IMR-90 (cell line): ENCODE results near the gene TDRD12. TPM values are rescaled to one million over a fixed set of nuclear protein-coding genes. Genes with fewer than 3 reads are reported as not detected.

Experiments
- ATAC-seq: fragments of 200-7000 bp; cut with Tn5 transposase; 2 replicates; pipeline ENCODE4 v1.9.1; 2020; ENCODE audit warnings: low read depth, mild to moderate bottlenecking, moderate library complexity
- BruUV-seq: library from RNA; stranded (reverse); fragments of 400-500 nt; replicated peaks from 2 replicates; lab custom pipeline; 2021; lab: Mats Ljungman, UMichigan
- CTCF ChIA-PET: fragments of 300-600 bp; formaldehyde crosslinking; extraction: SDS; loops from one replicate; lab custom pipeline; 2021; ENCODE audit warnings: antibody characterized with exemption; lab: Yijun Ruan, JAX
- POLR2A ChIA-PET: fragments of 300-600 bp; sonication (Branson Sonifier 250); formaldehyde crosslinking; loops from one replicate; lab custom pipeline; 2022; ENCODE audit warnings: antibody characterized with exemption; ENCODE audit not compliant: unreplicated experiment; lab: Charles Lee
- DNase-seq: peaks from one replicate; pipeline ENCODE4 v3.0.0; 2013
- H2AFZ ChIP-seq: replicated peaks from 2 replicates; pipeline ENCODE3; 2013; ENCODE audit warnings: low read length, mild to moderate bottlenecking; ENCODE audit not compliant: poor library complexity
- H2AK5ac ChIP-seq: 2 replicates; pipeline ENCODE4 v1.6.1; 2013; ENCODE audit warnings: low read depth, low read length, inconsistent platforms
- H2AK9ac ChIP-seq: replicated peaks from 2 replicates; pipeline ENCODE3; 2013; ENCODE audit warnings: mild to moderate bottlenecking, low read depth, low read length, moderate library complexity; ENCODE audit not compliant: poor library complexity
- H2BK120ac ChIP-seq: 2 replicates; pipeline ENCODE4 v1.6.1; 2013; ENCODE audit warnings: low read depth, low read length, inconsistent platforms
- H2BK15ac ChIP-seq: 3 replicates; pipeline ENCODE4 v1.6.1; 2013; ENCODE audit warnings: low read depth, low read length, inconsistent platforms
- H2BK20ac ChIP-seq: 2 replicates; pipeline ENCODE4 v1.6.1; 2013; ENCODE audit warnings: low read depth, mild to moderate bottlenecking, inconsistent platforms, low read length, moderate library complexity
- H2BK5ac ChIP-seq: 2 replicates; pipeline ENCODE4 v1.6.1; 2013; ENCODE audit warnings: mild to moderate bottlenecking, low read depth, low read length, inconsistent platforms; ENCODE audit not compliant: poor library complexity, severe bottlenecking
- H3K14ac ChIP-seq: replicated peaks from 2 replicates; pipeline ENCODE4 v1.6.1; 2013; ENCODE audit warnings: low read depth, low read length, inconsistent platforms
- H3K18ac ChIP-seq: 2 replicates; pipeline ENCODE4 v1.6.1; 2013; ENCODE audit warnings: low read depth, low read length, control low read depth
- H3K23ac ChIP-seq: 2 replicates; pipeline ENCODE4 v1.6.1; 2013; ENCODE audit warnings: low read depth, low read length, inconsistent platforms
- H3K27ac ChIP-seq: 2 replicates; pipeline ENCODE4 v1.5.1; 2013; ENCODE audit warnings: mild to moderate bottlenecking, control low read depth, low read length; ENCODE audit not compliant: insufficient read depth
- H3K27me3 ChIP-seq: 2 replicates; pipeline ENCODE4 v1.6.1; 2013; ENCODE audit warnings: low read length; ENCODE audit not compliant: control insufficient read depth, insufficient read depth
- H3K36me3 ChIP-seq: 2 replicates; pipeline ENCODE4 v1.6.1; 2013; ENCODE audit warnings: low read length, mixed read lengths; ENCODE audit not compliant: control insufficient read depth, insufficient read depth
- H3K4ac ChIP-seq: 2 replicates; pipeline ENCODE4 v1.6.1; 2013; ENCODE audit warnings: low read depth, low read length, inconsistent platforms
- H3K4me1 ChIP-seq: 2 replicates; pipeline ENCODE4 v1.6.1; 2013; ENCODE audit warnings: low read length, mixed read lengths; ENCODE audit not compliant: control insufficient read depth, insufficient read depth
- H3K4me2 ChIP-seq: 2 replicates; pipeline ENCODE4 v1.6.1; 2013; ENCODE audit warnings: low read depth, mild to moderate bottlenecking, control low read depth, low read length, moderate library complexity
- H3K4me3 ChIP-seq: 2 replicates; pipeline ENCODE4 v1.5.1; 2013; ENCODE audit warnings: low read depth, mild to moderate bottlenecking, control low read depth, low read length, moderate library complexity; ENCODE audit not compliant: insufficient read depth
- H3K56ac ChIP-seq: 2 replicates; pipeline ENCODE4 v1.6.1; 2013; ENCODE audit warnings: low read length, inconsistent platforms; ENCODE audit not compliant: insufficient read depth; ENCODE audit errors: extremely low read depth
- H3K79me1 ChIP-seq, 2 experiments: 2 replicates each; pipeline ENCODE4 v1.6.1; 2013; ENCODE audit warnings: low read length in 2 of 2, inconsistent platforms in 1 of 2, low read depth in 1 of 2
- H3K9ac ChIP-seq: 2 replicates; pipeline ENCODE4 v1.6.1; 2013; ENCODE audit warnings: low read depth, low read length, control low read depth
- H3K9me1 ChIP-seq: 2 replicates; pipeline ENCODE4 v1.6.1; 2013; ENCODE audit warnings: low read length, inconsistent platforms; ENCODE audit not compliant: insufficient read depth
- H3K9me3 ChIP-seq: 2 replicates; pipeline ENCODE4 v1.6.1; 2013; ENCODE audit warnings: low read length; ENCODE audit not compliant: control insufficient read depth, insufficient read depth
- H4K20me1 ChIP-seq: 2 replicates; pipeline ENCODE4 v1.6.1; 2013; ENCODE audit warnings: low read length, inconsistent platforms; ENCODE audit not compliant: insufficient read depth
- H4K5ac ChIP-seq: 2 replicates; pipeline ENCODE4 v1.6.1; 2013; ENCODE audit warnings: mild to moderate bottlenecking, low read depth, low read length, control low read depth
- H4K8ac ChIP-seq, 2 experiments: 2 replicates each; pipeline ENCODE4 v1.6.1; 2013; ENCODE audit warnings: low read depth in 2 of 2, low read length in 2 of 2, control low read depth in 1 of 2, inconsistent platforms in 1 of 2
- H4K91ac ChIP-seq: 2 replicates; pipeline ENCODE4 v1.6.1; 2013; ENCODE audit warnings: low read depth, low read length, inconsistent platforms; ENCODE audit not compliant: insufficient read depth
- RCOR1 ChIP-seq: IDR thresholded peaks from 2 replicates; pipeline ENCODE4 v1.6.1; 2012; ENCODE audit warnings: mild to moderate bottlenecking, low read length, improper control_type of control experiment; ENCODE audit not compliant: insufficient replicate concordance
- WGBS, 2 experiments: methylation state at CpG; one replicate each; pipeline versions ENCODE4 v1.1.5 to v1.1.7; 2013; ENCODE audit warnings: missing lambda C conversion rate in 2 of 2; ENCODE audit not compliant: insufficient read length in 1 of 2; ENCODE audit errors: extremely low coverage in 2 of 2; 5-methylcytosine and 5-hydroxymethylcytosine counted together
- dilution Hi-C: fragments of 300-500 bp; cut with HindIII; formaldehyde crosslinking; loops from one replicate; pipeline ENCODE4 v1.14.3; 2018; ENCODE audit warnings: low sequenced_read_pairs; ENCODE audit not compliant: unreplicated experiment
- in situ Hi-C: fragments of 300-500 bp; cut with MboI; formaldehyde crosslinking; loops from 3 replicates; pipeline ENCODE4 v1.14.3; 2019; ENCODE audit warnings: low sequenced_read_pairs, inconsistent platforms, mixed read lengths
- intact Hi-C: fragments of 100-400 bp; cut with micrococcal nuclease; formaldehyde crosslinking; loops from 2 replicates; pipeline ENCODE4 v1.10.0; 2022
- polyA plus RNA-seq, 3 experiments: library from polyadenylated mRNA; depleted of rRNA; stranded (reverse); fragments of >200 nt; gene quantifications; 2 replicates each; pipeline ENCODE4 v1.2.3, GENCODE V29; 2012; ENCODE audit warnings: low replicate concordance in 1 of 3
- total RNA-seq: library from RNA; depleted of rRNA; stranded (reverse); fragments of >200 nt; gene quantifications from 2 replicates; pipeline ENCODE4 v1.2.3, GENCODE V29; 2012

TDRD12 gene
- total and polyA plus RNA-seq, 2 of the 4 experiments (the other 2 are of a cell fraction) = under 0.01 to 0.07 TPM

- Histone ChIP-seq H4K91ac (no peak overlapping the region), H2BK120ac (no peak overlapping the region), H2BK15ac (no peak overlapping the region), H3K4ac (no peak overlapping the region), H3K4me1 (no peaks in the 10 kb centered on the region), H2AK9ac (no peak overlapping the region), H2AK5ac (no peak overlapping the region), H4K5ac (no peak overlapping the region), H3K27ac (no peak overlapping the region), H3K9me3 (no peaks in the 10 kb centered on the region), H3K56ac (no peak overlapping the region), H3K4me3 (no peak overlapping the region), H3K9me1 (no peaks in the 10 kb centered on the region), H3K36me3 (no peaks in the 10 kb centered on the region), H2AFZ (no peak overlapping the region), H4K20me1 (no peaks in the 10 kb centered on the region), H3K18ac (no peak overlapping the region), H3K9ac (no peak overlapping the region), H2BK5ac (no peak overlapping the region), H3K14ac (no peak overlapping the region), H3K27me3 (no peaks in the 10 kb centered on the region), H3K79me1 (no peaks in the 10 kb centered on the region), H3K4me2 (no peak overlapping the region), H2BK20ac (no peak overlapping the region), H3K23ac (no peak overlapping the region), H4K8ac (no peak overlapping the region)
- in situ Hi-C loops = no loop called here
- ATAC-seq = no peak
- TF ChIP-seq RCOR1 = no peak
- POLR2A ChIA-PET = no interaction called here
- dilution Hi-C loops = no loop called here
- WGBS, 2 experiments = 80% methylated on average over 1 of the region's 8 CpGs; no CpG with 5 or more reads in 1 of the 2 experiments
- intact Hi-C loops = no loop called here
- CTCF ChIA-PET = no interaction called here
- no TSS peak for BruUV-seq
- no peak for DNase-seq
These were observed 143.7 kb downstream of the TDRD12 start for GRCh38 chr19:32863301-32863700.
